Brain pericyte (primary cell): ENCODE results near the gene SLC9A3.
"Not testable (repeated sequence)": the region's sequence is repeated elsewhere in the genome, so short reads cannot be mapped to it uniquely, and the experiment has no call there.

Source experiments
- DNase-seq: peaks from one replicate; pipeline ENCODE4 v3.0.0-alpha.2; 2012; ENCODE audit warnings: low read depth, low spot score

SLC9A3 gene

DNA sequence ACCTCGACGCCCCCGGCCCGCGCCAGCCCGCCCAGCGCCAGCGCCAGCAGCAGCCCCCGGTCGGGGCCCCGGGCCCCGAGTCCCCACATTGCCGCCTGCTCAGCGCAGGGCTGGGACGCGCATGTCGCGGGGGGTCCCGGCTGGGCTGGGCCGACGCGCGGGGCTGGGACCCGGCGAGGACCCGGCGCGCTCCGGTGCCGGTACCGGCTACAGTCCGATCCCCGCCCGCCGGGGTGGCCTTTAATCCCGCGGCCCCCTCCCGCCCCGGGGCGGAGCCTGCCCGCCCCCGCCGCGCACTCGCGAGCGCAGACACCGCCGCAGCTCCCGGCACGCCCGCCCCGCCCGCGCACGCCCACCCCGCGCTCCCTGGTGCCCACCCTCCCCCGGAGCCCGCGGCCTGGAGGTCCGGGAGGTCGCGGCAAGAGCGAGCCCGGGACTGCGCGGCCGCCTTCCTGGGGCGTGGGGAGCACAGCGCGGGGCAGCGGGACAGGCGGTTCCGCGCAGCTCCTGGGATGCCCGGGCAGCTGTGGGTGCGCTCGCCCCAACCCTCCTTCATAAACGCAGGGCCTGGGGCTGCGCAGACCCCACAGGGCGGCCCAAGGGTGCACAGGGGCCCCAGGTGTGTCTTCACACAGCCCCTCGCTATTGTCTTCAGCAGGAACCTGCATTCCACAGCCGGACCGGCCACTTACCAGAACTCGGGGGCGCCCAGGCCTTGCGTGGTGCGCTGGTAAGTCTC lies at the start of gene SLC9A3:
Gene SLC9A3, minus strand, starts transcription at position 216 of the 739 bp plus-strand sequence.
- no peak for DNase-seq

DNA sequence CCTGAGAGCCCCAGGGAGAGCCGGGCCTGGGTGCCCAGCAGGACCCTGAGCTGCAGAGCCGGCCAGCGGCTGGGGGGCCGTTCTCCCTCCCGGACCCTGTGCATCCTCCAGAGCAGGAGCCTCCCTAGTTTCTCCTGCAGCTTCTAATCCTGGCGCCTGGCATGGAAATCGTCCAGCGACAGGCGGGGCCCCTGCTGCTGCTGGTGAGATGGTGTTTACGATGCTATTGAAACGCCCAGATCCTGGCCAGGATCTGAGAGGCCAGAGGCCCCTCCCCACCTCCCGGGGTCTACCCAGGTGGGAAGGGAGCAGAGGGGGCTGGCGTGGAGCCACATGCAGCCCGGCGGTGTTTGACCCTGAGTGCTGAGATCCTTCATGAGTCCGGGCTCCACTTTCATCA lies 49.7 kb upstream of the SLC9A3 start:
- no peak for DNase-seq

GRCh38 chr5:573206-573605 lies 49.0 kb upstream of the SLC9A3 start:
- DNase-seq: no peak

DNA sequence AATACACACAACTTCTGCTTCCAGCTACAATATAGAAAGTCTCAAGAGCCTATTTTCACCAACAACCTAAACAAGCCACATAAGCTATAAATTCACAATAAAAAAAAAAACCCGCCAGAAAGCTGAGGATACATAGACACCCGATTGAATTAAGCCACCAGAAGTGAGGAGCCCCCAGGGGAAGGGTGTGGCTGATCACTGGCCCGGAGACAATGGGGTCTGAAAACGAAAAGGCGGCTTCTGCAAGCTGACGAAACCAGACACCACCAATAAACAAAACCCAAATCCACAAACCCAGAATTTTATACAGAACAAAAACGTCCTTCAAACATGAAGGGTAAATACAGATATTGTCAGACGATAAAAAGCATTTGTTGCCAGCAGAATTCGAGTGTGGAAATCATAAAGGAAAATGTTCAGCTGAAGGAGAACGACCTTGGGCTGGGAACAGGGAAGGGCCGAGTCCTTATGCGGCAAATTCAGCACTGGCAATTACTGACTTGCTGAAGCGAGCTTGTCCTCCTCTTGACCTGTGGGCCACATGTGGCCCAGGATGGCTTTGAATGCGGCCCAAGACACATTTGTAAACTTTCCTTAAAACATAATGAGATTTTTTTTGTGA lies 48.3 kb upstream of the SLC9A3 start:
- DNase-seq: no peak

- DNase-seq: no peak
Measured at GRCh38 chr5:571791-572190, 47.5 kb upstream of the SLC9A3 start.

GRCh38 chr5:570886-571285 lies 46.6 kb upstream of the SLC9A3 start:
- no peak for DNase-seq

DNA sequence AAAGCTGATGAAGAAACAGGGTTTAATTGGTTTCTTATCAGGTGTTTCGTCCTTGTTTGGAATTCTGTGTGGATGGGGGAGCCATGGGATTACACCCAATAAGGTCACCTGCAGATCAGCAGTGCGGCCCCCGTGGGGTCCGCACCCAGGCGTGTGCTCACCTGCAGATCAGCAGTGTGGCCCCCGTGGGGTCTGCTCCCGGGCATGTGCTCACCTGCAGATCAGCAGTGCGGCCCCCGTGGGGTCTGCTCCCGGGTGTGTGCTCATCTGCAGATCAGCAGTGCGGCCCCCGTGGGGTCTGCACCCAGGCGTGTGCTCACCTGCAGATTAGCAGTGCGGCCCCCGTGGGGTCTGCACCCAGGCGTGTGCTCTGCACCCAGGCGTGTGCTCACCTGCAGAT lies 46.2 kb upstream of the SLC9A3 start:
- DNase-seq: no peak

GRCh38 chr5:569868-570361 lies 45.7 kb upstream of the SLC9A3 start:
- DNase-seq: no peak

- DNase-seq: no peak
Measured at GRCh38 chr5:569358-569867, 45.2 kb upstream of the SLC9A3 start.

DNA sequence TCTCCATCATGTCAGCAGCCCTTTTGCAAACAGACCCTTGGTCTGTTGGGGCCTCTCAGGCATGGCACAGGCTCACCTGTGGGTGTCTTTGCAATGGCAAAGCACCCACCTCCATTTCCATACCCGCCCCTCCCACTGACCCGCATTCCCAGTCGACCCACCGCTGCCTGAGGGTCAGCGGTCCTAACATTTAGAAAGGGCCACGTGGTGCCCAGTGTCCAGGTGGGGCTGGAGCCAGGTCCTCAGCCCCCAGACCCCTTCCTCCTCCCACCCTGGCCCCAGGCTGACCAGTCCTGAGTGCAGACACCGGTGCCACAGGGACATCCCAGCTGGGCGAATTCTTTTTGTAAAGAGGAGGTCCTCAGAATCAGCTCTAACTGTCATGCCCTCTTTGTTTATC lies 44.6 kb upstream of the SLC9A3 start:
- DNase-seq: no peak

DNA sequence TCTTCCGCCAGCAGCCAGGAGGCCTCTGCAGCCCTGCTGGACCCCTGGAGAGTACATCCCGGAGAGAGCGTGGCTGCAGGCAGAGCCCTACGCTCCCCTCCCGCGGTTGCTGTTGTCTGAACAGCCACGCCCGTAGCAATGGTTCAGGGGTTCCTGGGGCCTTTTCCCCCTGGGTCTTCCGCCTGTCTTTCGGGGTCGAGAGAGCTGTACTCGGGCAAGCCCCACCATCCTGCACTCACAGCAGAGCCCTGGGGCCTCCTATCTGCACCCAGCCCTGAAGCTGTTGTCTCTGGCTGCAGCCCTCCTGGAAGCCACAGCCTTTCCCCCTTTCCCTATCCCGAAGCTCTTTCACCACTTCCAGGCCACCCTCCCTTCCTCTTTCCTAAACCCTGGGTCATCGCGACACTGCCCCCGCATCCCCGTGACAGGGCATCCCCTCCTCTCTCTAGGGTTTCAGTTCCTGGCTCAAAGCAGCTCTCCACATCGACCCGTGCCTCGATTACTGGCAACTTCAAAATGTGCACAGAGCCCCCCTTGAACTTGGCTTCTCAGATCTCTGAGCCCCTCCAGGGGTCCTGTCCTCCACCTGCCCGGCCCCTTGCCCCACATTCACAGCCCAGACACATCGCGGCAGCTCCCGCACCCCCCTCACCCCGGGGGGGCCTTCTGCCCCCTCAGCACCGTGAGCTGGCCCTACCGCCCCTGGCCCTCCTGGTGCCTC lies 44.0 kb upstream of the SLC9A3 start:
- no peak for DNase-seq

GRCh38 chr5:567664-568060 lies 43.4 kb upstream of the SLC9A3 start:
- no peak for DNase-seq

DNA sequence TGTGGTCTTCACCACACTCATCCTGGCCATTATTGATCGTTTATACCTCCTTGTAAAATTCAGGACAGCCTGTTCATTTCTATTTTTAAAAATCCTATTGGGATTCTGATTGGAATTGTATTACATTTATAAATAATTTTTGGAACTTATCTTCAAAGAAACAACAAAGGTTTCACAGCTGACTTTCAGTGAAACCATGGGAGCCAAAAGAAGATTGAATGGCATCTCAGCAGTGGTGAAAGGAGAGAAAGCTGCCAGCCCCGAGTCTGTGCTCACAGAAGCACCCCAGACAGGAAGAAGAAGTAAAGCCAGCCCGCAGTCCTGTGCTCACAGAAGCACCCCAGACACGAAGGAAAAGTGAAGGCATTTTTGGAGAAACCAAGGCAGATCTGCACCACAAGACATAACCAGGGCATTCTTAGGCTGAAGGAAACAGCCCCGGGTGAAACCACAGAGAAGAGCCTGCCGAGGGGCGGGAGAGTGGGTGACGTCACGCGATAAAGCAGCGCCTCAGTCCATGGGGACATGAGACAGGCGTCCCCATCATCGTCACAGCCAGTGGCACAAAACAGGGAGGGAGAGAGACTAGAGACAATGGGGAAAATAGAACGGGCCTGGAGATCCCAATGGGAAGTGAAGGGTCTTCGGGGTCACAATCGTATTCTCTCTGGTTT lies 42.5 kb upstream of the SLC9A3 start:
- no peak for DNase-seq

GRCh38 chr5:565782-566440 lies 41.7 kb upstream of the SLC9A3 start:
- no peak for DNase-seq

- no peak for DNase-seq
Measured at GRCh38 chr5:561408-561807, 37.2 kb upstream of the SLC9A3 start.

- DNase-seq: no peak
Measured at GRCh38 chr5:560792-561166, 36.5 kb upstream of the SLC9A3 start.

GRCh38 chr5:558871-559503 lies 34.7 kb upstream of the SLC9A3 start:
- DNase-seq: no peak

- no peak for DNase-seq
Measured at GRCh38 chr5:558326-558725, 34.1 kb upstream of the SLC9A3 start.

DNA sequence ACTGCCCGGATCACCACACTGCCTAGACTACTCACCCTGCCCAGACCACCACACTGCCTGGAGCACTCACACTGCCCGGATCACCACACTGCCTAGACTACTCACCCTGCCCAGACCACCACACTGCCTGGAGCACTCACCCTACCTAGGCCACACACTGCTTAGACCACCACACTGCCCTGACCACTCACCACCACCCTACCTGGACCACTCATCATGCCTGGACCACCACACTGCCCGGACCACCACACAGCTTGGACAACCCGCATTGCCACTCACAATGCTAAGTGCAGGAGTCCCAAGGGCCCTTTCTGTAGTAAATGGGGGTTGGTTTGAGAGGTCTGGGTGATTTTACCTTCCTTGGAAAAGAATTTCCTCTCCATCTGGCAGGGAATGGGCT lies 33.7 kb upstream of the SLC9A3 start:
- not testable (repeated sequence) for DNase-seq

GRCh38 chr5:556909-557441 lies 32.7 kb upstream of the SLC9A3 start:
- DNase-seq: no peak
